Body of pancreas (tissue), 4 donors: ENCODE data around the gene MYO5B. TPM values are rescaled to one million over a fixed set of nuclear protein-coding genes. Genes with fewer than 3 reads are reported as not detected.

Experiments used
- ATAC-seq: fragments of 150-250 bp; one replicate; pipeline ENCODE4 v1.9.1; 2016
- DNase-seq, 4 donors: peaks; one replicate each; pipeline ENCODE4 v3.0.0-alpha.2; 2019
- H3K27ac ChIP-seq, 4 donors: fragments of 200-600 bp; sonication (generic); 1 replicate in 3 of 4; 2 replicates in 1 of 4; pipeline versions ENCODE4 v1.5.1 to v1.6.1; 2016 to 2019; ENCODE audit warnings: mild to moderate bottlenecking in 1 of 4, mixed read lengths in 1 of 4, moderate library complexity in 1 of 4
- H3K27me3 ChIP-seq, 2 donors: fragments of 200-600 bp; sonication (generic); one replicate each; pipeline ENCODE4 v1.6.0; 2016; ENCODE audit warnings: mild to moderate bottlenecking in 1 of 2
- H3K36me3 ChIP-seq, 2 donors: fragments of 200-600 bp; sonication (generic); replicated peaks in 1 of 2; 2 replicates each; pipeline ENCODE4 v1.5.1; 2016; ENCODE audit warnings: low read depth in 2 of 2; ENCODE audit not compliant: insufficient read depth in 1 of 2
- H3K4me1 ChIP-seq: fragments of 200-600 bp; sonication (generic); one replicate; pipeline ENCODE4 v1.6.0; 2016
- H3K4me3 ChIP-seq, 2 donors: fragments of 200-600 bp; sonication (generic); 1 replicate in 1 of 2; 2 replicates in 1 of 2; pipeline ENCODE4 v1.5.1; 2016 to 2019
- H3K9me3 ChIP-seq, 3 donors: fragments of 200-600 bp; sonication (generic); 1 replicate in 2 of 3; 2 replicates in 1 of 3; pipeline ENCODE4 v1.5.1; 2016
- CTCF ChIP-seq, 7 experiments: fragments of 450-650 bp in 4 of 7; fragments of 200-600 bp in 3 of 7; sonication (generic) in 3 of 7; IDR thresholded peaks; one replicate each; pipeline ENCODE4 v1.5.1; 2016 to 2019; ENCODE audit warnings: antibody characterized with exemption in 7 of 7
- POLR2A ChIP-seq, 3 donors: fragments of 450-650 bp; IDR thresholded peaks; one replicate each; pipeline ENCODE4 v1.6.1; 2016; ENCODE audit warnings: antibody characterized with exemption in 3 of 3, mild to moderate bottlenecking in 2 of 3
- WGBS, 2 donors: methylation state at CpG; one replicate each; pipeline ENCODE4 v1.1.5; 2017; 5-methylcytosine and 5-hydroxymethylcytosine counted together
- intact Hi-C: fragments of 100-400 bp; cut with DNase I; formaldehyde crosslinking; loops from one replicate; pipeline ENCODE4 v1.15.1; 2023
- total RNA-seq, 2 donors: library from RNA; depleted of rRNA; stranded (reverse); fragments of >200 nt; gene quantifications; one replicate each; pipeline ENCODE4 v1.1.0, GENCODE V29; 2016

MYO5B gene
- total RNA-seq, 2 donors from 2014 or later, result 17.1 to 18.2 TPM

- no peaks in the 10 kb centered on the region for H3K9me3 ChIP-seq
- H3K27ac ChIP-seq, result no peak overlapping the region
- ATAC-seq (no peak), DNase-seq (no peak)
- H3K4me3 ChIP-seq, result no peak overlapping the region
- 85 to 90% methylated on average over 5 to 6 of the region's 6 CpGs for WGBS, 2 donors
- H3K27me3 ChIP-seq, result no peaks in the 10 kb centered on the region
- peaks cover 21% of the 10 kb centered on the region for H3K4me1 ChIP-seq
- H3K36me3 ChIP-seq, result no peaks in the 10 kb centered on the region
- intact Hi-C loops, result loop anchor here (10.0 kb wide), 1 partner anchor 292 kb away; the partner anchor contains the start of gene LIPG
- TF ChIP-seq POLR2A (IDR thresholded peaks at IDR 0.05) (no peak), CTCF (IDR thresholded peaks at IDR 0.05) (no peak)
Observed at GRCh38 chr18:49856496-49856895, 338.5 kb downstream of the MYO5B start.

- Histone ChIP-seq H3K27me3 (no peaks in the 10 kb centered on the region), H3K9me3 (no peaks in the 10 kb centered on the region), H3K36me3 (no peaks in the 10 kb centered on the region), H3K4me1 (peaks cover 21% of the 10 kb centered on the region), H3K4me3 (no peak overlapping the region), H3K27ac (no peak overlapping the region)
- 97% methylated on average over 5 to 7 of the region's 7 CpGs for WGBS, 2 donors
- ATAC-seq (no peak), DNase-seq (no peak)
- intact Hi-C loops, result loop anchor here (10.0 kb wide), 1 partner anchor 291 kb away; the partner anchor contains the start of gene LIPG
- no peak for TF ChIP-seq CTCF (IDR thresholded peaks at IDR 0.05)
- TF ChIP-seq POLR2A (IDR thresholded peaks at IDR 0.05), result no peak
Observed at GRCh38 chr18:49855711-49856415, 339.1 kb downstream of the MYO5B start.

GRCh38 chr18:49854681-49855080 is 340.3 kb downstream of the MYO5B start:
- ATAC-seq (no peak), DNase-seq (no peak)
- Histone ChIP-seq H3K27ac (no peak overlapping the region), H3K27me3 (no peaks in the 10 kb centered on the region), H3K9me3 (no peaks in the 10 kb centered on the region), H3K4me3 (no peak overlapping the region), H3K4me1 (peaks cover 16% of the 10 kb centered on the region), H3K36me3 (no peaks in the 10 kb centered on the region)
- 97 to 100% methylated on average over 3 of the region's 3 CpGs for WGBS, 2 donors
- intact Hi-C loops, result loop anchor here (10.0 kb wide), 1 partner anchor 290 kb away; the partner anchor contains the start of gene LIPG
- no peak for TF ChIP-seq CTCF (IDR thresholded peaks at IDR 0.05)
- TF ChIP-seq POLR2A (IDR thresholded peaks at IDR 0.05), result no peak

GRCh38 chr18:49853436-49853835 is 341.5 kb downstream of the MYO5B start:
- no peak for TF ChIP-seq POLR2A (IDR thresholded peaks at IDR 0.05)
- no peak for TF ChIP-seq CTCF (IDR thresholded peaks at IDR 0.05)

More at GRCh38 chr18:49853436-49853835, 341.5 kb downstream of the MYO5B start:
- no peaks in the 10 kb centered on the region for H3K36me3 ChIP-seq
- H3K27ac ChIP-seq, result no peak overlapping the region
- intact Hi-C loops, result loop anchor here (10.0 kb wide), 1 partner anchor 289 kb away; the partner anchor contains the start of gene LIPG
- 90 to 100% methylated on average over 1 to 8 of the region's 8 CpGs for WGBS, 2 donors
- H3K4me1 ChIP-seq, result peaks cover 4% of the 10 kb centered on the region
- no peaks in the 10 kb centered on the region for H3K9me3 ChIP-seq
- no peaks in the 10 kb centered on the region for H3K27me3 ChIP-seq
- no peak for ATAC-seq
- no peak overlapping the region for H3K4me3 ChIP-seq
- no peak for DNase-seq
